NCI-H524 (cell line): ENCODE data around the gene SASH3.
"Not testable (repeated sequence)": the region's sequence is repeated elsewhere in the genome, so short reads cannot be mapped to it uniquely, and the experiment has no call there.

Source experiments
- DNase-seq, 2 experiments: peaks; one replicate each; lab custom pipeline; 2025; lab: John Stamatoyannopoulos, UW

Gene SASH3

DNA sequence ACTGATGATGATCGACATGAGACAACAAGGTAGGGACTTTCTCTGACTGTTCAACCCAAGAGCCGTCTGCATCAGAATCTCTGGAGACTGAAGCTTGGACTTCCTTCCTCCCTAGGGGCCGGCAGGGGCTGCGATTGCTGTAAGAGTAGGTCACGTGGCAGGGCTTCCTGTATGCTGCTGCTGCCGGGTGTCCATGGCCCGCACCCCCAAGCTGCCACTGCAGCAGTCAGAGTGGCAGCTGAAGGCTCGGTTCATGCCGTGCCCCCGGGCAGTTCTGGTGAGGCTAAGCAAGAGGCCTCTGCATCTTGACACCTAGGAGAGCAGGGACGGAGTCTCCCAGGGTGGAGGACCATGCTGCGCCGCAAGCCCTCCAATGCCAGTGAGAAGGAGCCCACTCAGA lies at the start of gene SASH3:
TSS of gene SASH3 (plus strand) at position 203 of the 400 bp plus-strand sequence. CDS start at position 352, 149 bp downstream.
- DNase-seq, result no peak

DNA sequence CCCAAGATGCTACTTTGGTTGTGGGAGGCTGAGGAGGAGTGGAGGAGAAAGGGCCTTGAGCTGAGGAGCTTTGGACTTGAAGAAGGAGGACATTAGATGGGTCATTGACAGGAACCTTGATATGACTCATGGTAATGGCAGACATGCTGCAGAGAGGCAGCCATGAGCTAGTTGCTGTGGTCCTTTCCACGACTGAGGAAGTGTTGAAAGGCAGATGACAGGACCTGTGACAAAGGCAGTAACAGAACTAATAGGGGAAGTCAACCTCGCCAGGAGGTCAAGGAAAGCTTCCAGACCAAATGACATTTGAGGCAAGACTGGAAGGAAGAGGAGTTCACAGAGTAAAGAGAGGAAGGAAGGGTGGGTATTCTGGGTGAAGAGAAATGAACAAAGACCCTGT lies 48.5 kb upstream of the SASH3 start:
- DNase-seq, result no peak

DNA sequence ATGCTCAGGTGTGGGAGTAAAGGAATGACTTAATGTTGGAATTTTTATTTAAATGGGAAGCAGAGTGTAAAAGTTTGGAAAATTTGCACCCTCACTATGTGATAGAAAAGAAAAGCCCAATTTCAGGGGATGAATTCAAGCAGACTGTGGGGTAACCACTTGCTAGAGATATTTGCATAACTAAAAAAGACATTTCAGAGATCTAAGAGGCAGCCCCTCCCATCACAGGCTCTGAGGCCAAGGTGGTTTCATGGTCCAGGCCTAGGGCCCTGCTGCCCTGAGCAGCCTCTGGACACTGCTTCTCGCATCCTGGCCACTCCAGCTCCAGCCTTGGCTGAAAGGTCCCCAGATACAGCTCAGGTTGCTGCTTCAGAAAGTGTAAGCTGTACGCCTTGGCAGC lies 46.9 kb upstream of the SASH3 start:
- DNase-seq, result no peak

- no peak for DNase-seq
Observed at GRCh38 chrX:129733335-129733734, 46.4 kb upstream of the SASH3 start.

GRCh38 chrX:129736491-129736890 lies 43.3 kb upstream of the SASH3 start:
- no peak for DNase-seq

- no peak for DNase-seq
Observed at GRCh38 chrX:129737916-129738315, 41.8 kb upstream of the SASH3 start.

DNA sequence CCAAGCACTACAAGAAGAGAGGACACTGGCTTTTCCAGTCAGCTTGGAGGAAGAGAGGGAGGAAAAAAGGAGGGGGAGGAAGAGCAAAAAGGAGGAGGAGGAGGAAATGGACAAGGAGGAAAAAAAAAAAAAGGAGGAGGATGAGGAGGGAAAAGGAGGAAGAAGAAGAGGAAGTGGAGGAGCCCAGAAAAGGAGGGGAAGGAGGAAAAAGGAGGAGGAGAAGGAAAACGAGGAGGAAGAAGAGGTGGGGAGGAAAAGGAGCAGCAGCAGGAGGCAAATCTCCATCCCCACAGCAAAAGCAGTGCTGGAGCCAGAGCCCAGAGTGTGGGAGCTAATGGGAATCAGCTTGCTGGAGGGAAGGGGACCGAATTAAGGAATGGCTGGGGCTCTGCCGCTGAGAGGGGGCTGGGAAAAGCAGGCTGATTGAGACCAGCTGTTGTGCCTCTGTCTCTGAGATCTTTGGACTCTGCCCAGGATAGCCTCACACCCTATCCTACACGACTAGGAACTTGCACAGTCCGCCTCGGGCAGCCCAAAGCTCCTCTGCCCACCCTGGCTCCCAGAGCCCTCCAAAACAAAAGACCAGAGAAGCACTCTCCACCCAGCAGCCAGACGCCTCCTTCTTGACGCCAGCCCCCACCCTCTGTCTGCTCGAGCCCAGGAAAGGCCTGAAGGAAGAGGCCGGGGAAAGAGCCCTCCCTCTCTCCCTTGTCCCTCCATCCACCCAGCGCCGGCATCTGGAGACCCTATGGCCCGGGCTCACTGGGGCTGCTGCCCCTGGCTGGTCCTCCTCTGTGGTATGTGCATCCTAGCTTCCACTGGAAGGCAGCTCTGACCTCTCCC lies 41.1 kb upstream of the SASH3 start, which contains the start of gene XPNPEP2:
TSS of gene XPNPEP2 (plus strand) at position 514 of the 843 bp plus-strand sequence. CDS start at position 749, 235 bp downstream.
- peak in 1 of 2 experiments; percentile 38 for DNase-seq

GRCh38 chrX:129739578-129739977 lies 40.2 kb upstream of the SASH3 start:
- no peak for DNase-seq

DNA sequence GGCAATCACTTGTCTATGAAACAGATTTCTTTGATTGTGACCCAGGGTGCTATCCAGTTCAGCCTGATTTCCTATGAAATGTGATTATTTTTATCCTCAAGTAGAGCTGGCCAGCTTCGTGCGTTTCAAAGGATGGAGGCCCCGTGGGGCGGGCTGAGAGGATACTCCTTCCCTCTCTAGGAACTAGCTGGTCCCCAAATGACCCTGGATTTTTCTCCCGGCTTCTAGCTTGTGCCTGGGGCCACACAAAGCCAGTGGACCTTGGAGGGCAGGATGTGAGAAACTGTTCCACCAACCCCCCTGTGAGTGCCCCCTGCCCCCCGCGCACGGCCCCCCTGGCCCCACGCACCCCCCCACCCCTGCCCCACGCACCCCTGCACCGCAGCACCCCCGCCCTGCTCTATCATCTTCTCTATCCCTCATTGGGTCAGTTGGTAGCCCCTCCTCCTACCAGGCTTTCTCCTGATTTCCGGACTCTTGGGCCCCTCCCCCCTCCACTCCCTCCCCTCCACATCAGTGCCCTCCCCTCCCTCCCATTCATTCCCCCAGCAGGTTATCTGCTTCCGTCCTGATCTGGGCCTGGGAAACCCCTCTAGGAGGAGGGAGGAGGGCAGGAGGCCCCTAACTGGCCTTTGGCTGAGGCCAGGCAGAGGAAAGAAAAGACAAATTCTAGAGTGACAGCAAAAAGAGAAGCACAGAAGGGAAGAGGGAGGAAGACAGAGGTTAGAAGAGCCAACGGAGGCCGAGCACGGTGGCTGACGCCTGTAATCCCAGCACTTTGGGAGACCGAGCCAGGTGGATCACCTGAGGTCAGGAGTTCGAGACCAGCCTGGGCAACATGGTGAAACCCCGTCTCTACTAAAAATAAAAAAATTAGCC lies 37.6 kb upstream of the SASH3 start:
- DNase-seq, result no peak

DNA sequence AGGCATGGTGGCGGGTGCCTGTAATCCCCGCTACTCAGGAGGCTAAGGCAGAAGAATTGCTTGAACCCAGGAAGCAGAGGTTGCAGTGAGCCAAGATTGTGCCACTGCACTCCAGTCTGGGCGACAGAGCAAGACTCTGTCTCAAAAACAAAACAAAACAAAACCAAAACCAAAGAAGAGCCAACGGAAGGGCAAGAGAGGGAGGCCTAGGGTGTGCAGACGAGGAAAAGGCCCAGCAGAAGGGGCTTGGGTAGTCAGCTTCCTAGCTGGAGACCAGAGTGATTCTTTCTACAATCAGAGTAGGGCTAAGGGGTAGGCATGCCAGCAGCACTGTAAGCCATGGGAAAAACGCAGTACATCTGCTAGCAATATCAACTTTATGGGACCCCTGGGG lies 37.0 kb upstream of the SASH3 start:
- not testable (repeated sequence) for DNase-seq

DNA sequence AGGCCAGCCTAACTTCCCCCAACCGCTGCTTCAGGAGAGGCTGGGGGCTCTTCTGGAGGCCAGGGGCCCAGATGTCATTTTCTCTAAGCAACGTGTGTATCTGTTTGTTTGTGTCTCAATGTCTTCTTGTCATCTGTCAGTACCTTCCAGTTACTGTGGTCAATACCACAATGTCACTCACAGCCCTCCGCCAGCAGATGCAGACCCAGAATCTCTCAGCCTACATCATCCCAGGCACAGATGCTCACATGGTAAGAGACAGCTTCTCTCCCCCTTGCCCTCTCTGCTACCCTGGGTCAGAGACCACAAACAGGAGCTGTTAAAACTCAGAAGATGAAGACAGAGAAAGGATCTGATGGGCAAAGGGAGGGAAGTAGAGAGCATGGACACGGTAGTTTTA lies 35.9 kb upstream of the SASH3 start:
- DNase-seq, result no peak

GRCh38 chrX:129744861-129745321 lies 34.9 kb upstream of the SASH3 start:
- no peak for DNase-seq

GRCh38 chrX:129746557-129747470 lies 32.9 kb upstream of the SASH3 start:
- no peak for DNase-seq

DNA sequence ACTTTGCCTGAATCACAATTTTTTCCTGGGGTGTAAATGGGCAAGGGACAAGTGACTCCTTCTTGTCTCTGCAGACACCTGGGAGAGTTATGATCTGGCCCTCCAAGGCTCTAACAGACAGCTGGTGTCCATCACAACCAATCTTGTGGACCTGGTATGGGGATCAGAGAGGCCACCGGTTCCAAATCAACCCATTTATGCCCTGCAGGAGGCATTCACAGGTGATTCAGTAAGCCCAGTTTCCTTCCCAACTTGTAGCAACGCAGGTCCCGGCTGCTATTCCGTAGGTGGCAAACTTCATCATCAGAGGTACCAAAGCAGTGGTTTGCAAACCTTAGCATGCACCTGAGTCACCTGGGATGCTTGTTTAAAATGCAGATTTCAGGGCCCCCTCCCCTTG lies 32.2 kb upstream of the SASH3 start:
- DNase-seq, result no peak

GRCh38 chrX:129748305-129748704 lies 31.4 kb upstream of the SASH3 start:
- no peak for DNase-seq

GRCh38 chrX:129749069-129749468 lies 30.7 kb upstream of the SASH3 start:
- no peak for DNase-seq

DNA sequence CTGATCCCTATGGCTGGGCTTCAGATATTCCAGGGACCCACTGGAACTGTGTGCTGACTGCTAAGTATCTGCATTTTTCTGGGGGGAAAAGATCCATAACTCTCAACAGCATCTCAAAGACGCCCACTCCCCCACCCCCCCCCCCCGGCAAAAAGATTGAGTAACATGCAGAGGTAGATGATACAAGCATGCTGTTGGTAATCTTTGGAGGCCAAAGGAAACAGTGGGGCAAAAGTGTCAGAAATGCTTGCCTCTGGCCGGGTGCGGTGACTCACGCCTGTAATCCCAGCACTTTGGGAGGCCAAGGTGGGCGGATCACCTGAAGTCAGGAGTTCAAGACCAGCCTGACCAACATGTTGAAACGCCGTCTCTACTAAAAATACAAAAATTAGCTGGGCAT lies 28.8 kb upstream of the SASH3 start:
- no peak for DNase-seq

GRCh38 chrX:129754056-129755024 lies 25.4 kb upstream of the SASH3 start:
- DNase-seq, result no peak

GRCh38 chrX:129755779-129756650 lies 23.7 kb upstream of the SASH3 start:
- peak in 1 of 2 experiments; percentile 62 for DNase-seq
